ENCODE results near the gene MOB3B.

DNA sequence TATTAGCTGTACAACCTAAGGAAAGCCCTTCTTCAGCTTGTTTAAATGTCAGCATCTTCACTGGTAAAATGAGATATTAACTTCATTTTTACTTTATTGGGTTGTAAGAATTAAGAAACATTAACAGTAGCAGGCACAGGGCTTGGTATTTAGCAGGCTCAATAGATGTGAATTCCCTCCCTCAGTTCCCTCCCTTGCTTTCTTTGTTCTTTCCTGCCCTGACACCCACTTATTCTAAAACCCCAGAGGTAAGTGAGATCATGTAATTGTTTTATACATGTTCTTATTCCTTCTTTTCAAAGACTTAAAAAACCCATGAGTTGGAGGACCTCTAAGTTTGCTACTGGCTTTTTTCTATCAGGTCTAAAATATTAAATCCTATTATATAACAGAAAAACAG, 78.9 kb downstream of the MOB3B start:
- TF ChIP-seq POLR2A (IDR thresholded peaks at IDR 0.05) = no peak
- TF ChIP-seq, protein P1, sequence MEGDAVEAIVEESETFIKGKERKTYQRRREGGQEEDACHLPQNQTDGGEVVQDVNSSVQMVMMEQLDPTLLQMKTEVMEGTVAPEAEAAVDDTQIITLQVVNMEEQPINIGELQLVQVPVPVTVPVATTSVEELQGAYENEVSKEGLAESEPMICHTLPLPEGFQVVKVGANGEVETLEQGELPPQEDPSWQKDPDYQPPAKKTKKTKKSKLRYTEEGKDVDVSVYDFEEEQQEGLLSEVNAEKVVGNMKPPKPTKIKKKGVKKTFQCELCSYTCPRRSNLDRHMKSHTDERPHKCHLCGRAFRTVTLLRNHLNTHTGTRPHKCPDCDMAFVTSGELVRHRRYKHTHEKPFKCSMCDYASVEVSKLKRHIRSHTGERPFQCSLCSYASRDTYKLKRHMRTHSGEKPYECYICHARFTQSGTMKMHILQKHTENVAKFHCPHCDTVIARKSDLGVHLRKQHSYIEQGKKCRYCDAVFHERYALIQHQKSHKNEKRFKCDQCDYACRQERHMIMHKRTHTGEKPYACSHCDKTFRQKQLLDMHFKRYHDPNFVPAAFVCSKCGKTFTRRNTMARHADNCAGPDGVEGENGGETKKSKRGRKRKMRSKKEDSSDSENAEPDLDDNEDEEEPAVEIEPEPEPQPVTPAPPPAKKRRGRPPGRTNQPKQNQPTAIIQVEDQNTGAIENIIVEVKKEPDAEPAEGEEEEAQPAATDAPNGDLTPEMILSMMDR (IDR thresholded peaks at IDR 0.05) = no peak
